ENCODE data around the gene PAPLN.

DNA sequence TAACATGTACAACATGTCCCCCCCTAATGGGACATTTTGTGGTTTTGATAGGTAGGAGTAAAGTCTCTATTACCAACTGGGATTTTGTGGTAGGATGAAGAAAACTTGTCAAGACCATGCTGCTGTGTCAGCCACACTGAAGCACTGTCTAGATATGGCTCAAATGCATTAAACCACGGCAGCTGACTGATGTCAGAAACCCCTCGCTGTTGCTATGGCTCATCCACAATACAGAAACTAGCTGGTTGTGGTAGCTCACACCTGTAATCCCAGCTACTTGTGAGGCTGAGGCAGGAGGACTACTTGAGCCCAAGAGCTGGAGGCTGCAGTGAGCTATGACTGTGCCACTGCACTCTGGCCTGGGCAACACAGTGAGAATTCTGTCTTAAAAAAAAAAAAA is 40.1 kb downstream of the PAPLN start:
- TF ChIP-seq, protein P1, sequence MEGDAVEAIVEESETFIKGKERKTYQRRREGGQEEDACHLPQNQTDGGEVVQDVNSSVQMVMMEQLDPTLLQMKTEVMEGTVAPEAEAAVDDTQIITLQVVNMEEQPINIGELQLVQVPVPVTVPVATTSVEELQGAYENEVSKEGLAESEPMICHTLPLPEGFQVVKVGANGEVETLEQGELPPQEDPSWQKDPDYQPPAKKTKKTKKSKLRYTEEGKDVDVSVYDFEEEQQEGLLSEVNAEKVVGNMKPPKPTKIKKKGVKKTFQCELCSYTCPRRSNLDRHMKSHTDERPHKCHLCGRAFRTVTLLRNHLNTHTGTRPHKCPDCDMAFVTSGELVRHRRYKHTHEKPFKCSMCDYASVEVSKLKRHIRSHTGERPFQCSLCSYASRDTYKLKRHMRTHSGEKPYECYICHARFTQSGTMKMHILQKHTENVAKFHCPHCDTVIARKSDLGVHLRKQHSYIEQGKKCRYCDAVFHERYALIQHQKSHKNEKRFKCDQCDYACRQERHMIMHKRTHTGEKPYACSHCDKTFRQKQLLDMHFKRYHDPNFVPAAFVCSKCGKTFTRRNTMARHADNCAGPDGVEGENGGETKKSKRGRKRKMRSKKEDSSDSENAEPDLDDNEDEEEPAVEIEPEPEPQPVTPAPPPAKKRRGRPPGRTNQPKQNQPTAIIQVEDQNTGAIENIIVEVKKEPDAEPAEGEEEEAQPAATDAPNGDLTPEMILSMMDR (IDR thresholded peaks at IDR 0.05), result no peak
- no peak for TF ChIP-seq POLR2A (IDR thresholded peaks at IDR 0.05)
